ENCODE data around the gene ACACA.

The ACACA gene

GRCh38 chr17:37197336-37197735 lies 209.3 kb downstream of the ACACA start:
- no peak for TF ChIP-seq GATA1 (IDR thresholded peaks at IDR 0.05; ENCODE audit: low read depth, low read length)
- no peak for TF ChIP-seq POLR2A (IDR thresholded peaks at IDR 0.05; ENCODE audit: low read length)
- DNase-seq = no peak

- TF ChIP-seq POLR2A (IDR thresholded peaks at IDR 0.05; ENCODE audit: low read length) (no peak), GATA1 (IDR thresholded peaks at IDR 0.05; ENCODE audit: low read depth, low read length) (no peak)
- no peak for DNase-seq
These were observed 212.4 kb downstream of the ACACA start for GRCh38 chr17:37194208-37194607.

- DNase-seq = no peak
- TF ChIP-seq GATA1 (IDR thresholded peaks at IDR 0.05; ENCODE audit: low read depth, low read length) = no peak
- no peak for TF ChIP-seq POLR2A (IDR thresholded peaks at IDR 0.05; ENCODE audit: low read length)
These were observed 215.4 kb downstream of the ACACA start for GRCh38 chr17:37191219-37191618.

- DNase-seq = no peak
- TF ChIP-seq GATA1 (IDR thresholded peaks at IDR 0.05; ENCODE audit: low read depth, low read length) = no peak
- no peak for TF ChIP-seq POLR2A (IDR thresholded peaks at IDR 0.05; ENCODE audit: low read length)
These were observed 216.1 kb downstream of the ACACA start for GRCh38 chr17:37190493-37190892.

GRCh38 chr17:37188157-37188556 lies 218.5 kb downstream of the ACACA start:
- TF ChIP-seq POLR2A (IDR thresholded peaks at IDR 0.05; ENCODE audit: low read length) (no peak), GATA1 (IDR thresholded peaks at IDR 0.05; ENCODE audit: low read depth, low read length) (no peak)
- DNase-seq = no peak

- TF ChIP-seq POLR2A (IDR thresholded peaks at IDR 0.05; ENCODE audit: low read length) (no peak), GATA1 (IDR thresholded peaks at IDR 0.05; ENCODE audit: low read depth, low read length) (no peak)
- no peak for DNase-seq
These were observed 219.4 kb downstream of the ACACA start for GRCh38 chr17:37187262-37187661.

GRCh38 chr17:37182786-37183465 lies 223.7 kb downstream of the ACACA start:
- TF ChIP-seq POLR2A (IDR thresholded peaks at IDR 0.05; ENCODE audit: low read length) = no peak
- TF ChIP-seq GATA1 (IDR thresholded peaks at IDR 0.05; ENCODE audit: low read depth, low read length) = no peak
- no peak for DNase-seq

GRCh38 chr17:37180376-37180775 lies 226.3 kb downstream of the ACACA start:
- DNase-seq = no peak
- TF ChIP-seq GATA1 (IDR thresholded peaks at IDR 0.05; ENCODE audit: low read depth, low read length) (no peak), POLR2A (IDR thresholded peaks at IDR 0.05; ENCODE audit: low read length) (no peak)

GRCh38 chr17:37179893-37180292 lies 226.7 kb downstream of the ACACA start:
- TF ChIP-seq POLR2A (IDR thresholded peaks at IDR 0.05; ENCODE audit: low read length) (no peak), GATA1 (IDR thresholded peaks at IDR 0.05; ENCODE audit: low read depth, low read length) (no peak)

GRCh38 chr17:37177254-37177870 lies 229.3 kb downstream of the ACACA start:
- DNase-seq = no peak
- TF ChIP-seq GATA1 (IDR thresholded peaks at IDR 0.05; ENCODE audit: low read depth, low read length) = no peak
- no peak for TF ChIP-seq POLR2A (IDR thresholded peaks at IDR 0.05; ENCODE audit: low read length)

More at GRCh38 chr17:37179893-37180292, 226.7 kb downstream of the ACACA start:
- DNase-seq = no peak

GRCh38 chr17:37176723-37177122 lies 229.9 kb downstream of the ACACA start:
- TF ChIP-seq GATA1 (IDR thresholded peaks at IDR 0.05; ENCODE audit: low read depth, low read length) (no peak), POLR2A (IDR thresholded peaks at IDR 0.05; ENCODE audit: low read length) (no peak)
- no peak for DNase-seq

- peak in 1 of 2 experiments; percentile 11 for DNase-seq
- TF ChIP-seq POLR2A (IDR thresholded peaks at IDR 0.05; ENCODE audit: low read length) (no peak), GATA1 (IDR thresholded peaks at IDR 0.05; ENCODE audit: low read depth, low read length) (no peak)
These were observed 232.4 kb downstream of the ACACA start for GRCh38 chr17:37174205-37174604.

GRCh38 chr17:37170881-37171425 lies 235.7 kb downstream of the ACACA start:
- TF ChIP-seq POLR2A (IDR thresholded peaks at IDR 0.05; ENCODE audit: low read length) (no peak), GATA1 (IDR thresholded peaks at IDR 0.05; ENCODE audit: low read depth, low read length) (no peak)
- DNase-seq = no peak

- TF ChIP-seq GATA1 (IDR thresholded peaks at IDR 0.05; ENCODE audit: low read depth, low read length) = no peak
- no peak for DNase-seq
These were observed 237.8 kb downstream of the ACACA start for GRCh38 chr17:37168731-37169353.
